ENCODE data around the gene ATP9A.
"Not testable (repeated sequence)": the region's sequence is repeated elsewhere in the genome, so short reads cannot be mapped to it uniquely, and the experiment has no call there.

Gene ATP9A

DNA sequence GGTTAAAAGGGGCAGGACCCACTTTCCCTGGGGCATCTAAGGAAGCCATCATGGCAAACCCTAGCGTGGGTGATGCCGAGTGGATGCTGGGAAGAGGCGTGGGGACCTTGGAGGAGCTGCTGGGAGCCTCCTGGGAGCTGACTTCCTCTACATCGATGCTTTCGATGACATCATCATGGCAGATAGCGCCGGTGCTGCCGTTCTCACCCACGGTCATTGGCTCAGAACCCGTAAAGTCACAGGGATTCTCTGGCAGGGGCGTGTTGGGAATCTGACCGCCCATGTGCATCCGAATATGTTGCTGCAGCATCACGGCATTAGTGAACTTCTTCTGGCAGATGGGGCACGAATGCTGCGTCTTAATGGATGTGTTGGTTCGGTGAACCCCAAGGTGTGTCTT, 22.1 kb upstream of the ATP9A start:
- DNase-seq = no peak

DNA sequence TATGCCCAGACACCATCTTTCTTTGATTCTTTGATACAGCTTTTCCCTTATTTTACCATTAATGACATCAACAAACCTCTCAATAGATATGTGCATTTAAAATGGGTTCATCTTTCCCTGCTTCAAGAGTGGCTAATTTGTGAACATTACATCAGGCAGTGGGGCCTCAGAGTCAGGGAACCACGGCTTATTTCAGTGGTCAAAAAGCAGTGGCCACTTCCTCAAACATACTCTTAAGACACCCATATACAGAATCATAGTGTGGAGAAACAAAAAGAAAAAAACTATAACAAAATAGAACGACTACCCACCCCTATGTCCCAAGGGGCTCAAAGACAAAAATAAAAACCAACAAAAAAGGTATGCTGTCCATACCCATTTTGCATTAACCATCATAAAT, 21.2 kb upstream of the ATP9A start:
- no peak for DNase-seq

DNA sequence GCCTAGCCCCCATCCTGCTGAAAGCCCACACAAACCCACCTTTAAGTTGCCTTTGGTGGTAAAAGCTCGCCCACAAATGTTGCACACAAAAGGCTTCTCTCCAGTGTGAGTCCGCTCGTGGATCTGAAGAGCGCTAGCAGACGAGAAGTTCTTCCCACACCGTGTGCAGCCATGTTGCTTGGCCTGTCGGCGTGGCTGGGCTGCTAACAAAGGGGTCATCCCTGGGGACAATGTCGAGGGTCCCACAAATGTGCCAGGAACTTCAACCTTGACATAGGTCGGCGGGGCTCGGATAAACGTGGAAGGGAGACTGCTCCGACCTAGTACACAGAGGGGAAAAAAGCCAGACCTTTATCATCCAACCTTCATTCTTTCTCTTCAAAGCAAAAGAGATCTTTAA, 20.6 kb upstream of the ATP9A start:
- no peak for DNase-seq

DNA sequence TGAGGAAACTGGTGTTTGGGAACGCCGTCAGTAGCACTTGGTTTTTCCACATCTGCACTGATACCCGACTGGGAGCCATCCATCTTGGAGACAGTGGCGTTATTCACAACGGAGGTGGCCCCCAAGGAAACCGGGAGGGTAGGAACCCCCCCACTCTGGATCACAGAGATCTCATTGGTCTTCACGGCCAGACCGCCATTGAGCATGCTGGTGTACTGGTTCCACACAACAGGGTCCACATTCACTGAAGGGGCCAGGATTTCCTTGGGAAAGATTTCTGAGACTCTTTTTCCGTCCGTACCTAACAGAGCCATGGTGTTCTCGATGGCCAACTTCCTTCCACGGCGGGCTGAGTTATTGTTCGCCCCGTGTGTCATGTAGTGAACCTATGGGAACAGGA, 16.1 kb upstream of the ATP9A start:
- no peak for DNase-seq

DNA sequence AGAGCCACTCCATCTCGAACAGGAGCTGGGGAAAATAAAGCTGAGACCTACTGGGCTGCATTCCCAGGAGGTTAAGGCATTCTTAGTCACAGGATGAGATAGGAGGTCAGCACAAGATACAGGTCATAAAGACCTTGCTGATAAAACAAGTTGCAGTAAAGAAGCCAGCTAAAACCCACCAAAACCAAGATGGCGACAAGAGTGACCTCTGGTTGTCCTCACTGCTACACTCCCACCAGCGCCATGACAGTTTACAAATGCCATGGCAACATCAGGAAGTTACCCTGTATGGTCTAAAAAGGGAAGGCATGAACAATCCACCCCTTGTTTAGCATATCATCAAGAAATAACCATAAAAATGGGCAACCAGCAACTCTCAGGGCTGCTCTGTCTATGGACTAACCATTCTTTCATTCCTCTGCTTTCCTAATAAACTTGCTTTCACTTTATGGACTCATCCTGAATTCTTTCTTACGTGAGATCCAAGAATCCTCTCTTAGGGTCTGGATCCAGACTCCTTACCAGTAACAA, 10.1 kb upstream of the ATP9A start:
- DNase-seq = not testable (repeated sequence)

DNA sequence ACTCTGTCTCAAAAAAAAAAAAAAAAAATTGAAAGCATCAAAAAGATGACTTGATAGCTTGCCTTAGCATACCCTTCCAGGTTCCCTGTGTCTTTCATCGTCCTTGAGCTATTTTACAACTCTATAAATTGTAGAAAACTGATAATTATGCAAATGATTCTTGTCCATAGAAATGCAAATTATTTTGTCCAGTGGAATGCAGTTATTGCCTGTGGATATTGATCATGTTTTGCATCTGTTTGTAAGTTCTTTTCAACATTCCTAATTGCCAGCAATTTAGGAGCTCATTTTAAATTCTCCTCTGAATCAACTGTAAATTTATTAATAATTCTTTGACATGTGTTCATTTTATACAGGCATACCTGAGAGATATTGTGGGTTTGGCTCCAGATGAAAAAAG, 7.1 kb upstream of the ATP9A start:
- DNase-seq = no peak

DNA sequence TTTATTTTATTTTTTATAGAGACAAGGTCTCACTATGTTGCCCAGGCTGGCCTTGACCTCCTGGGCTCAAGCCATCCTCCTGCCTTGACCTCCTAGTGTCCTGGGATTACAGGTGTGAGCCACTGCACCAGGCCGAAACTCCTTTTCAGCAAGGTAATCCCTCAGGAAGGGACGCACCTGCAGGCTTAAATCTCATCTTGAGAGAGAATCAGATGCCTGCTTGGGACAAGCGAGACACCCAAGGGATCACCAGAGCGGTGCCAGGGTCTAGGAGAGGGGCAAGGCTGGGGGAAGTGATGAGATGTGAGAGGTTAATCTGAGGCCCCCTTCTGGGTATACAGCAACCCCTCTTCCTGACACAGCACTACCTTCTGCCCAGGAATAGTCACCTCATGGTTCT, 4.0 kb upstream of the ATP9A start:
- no peak for DNase-seq

DNA sequence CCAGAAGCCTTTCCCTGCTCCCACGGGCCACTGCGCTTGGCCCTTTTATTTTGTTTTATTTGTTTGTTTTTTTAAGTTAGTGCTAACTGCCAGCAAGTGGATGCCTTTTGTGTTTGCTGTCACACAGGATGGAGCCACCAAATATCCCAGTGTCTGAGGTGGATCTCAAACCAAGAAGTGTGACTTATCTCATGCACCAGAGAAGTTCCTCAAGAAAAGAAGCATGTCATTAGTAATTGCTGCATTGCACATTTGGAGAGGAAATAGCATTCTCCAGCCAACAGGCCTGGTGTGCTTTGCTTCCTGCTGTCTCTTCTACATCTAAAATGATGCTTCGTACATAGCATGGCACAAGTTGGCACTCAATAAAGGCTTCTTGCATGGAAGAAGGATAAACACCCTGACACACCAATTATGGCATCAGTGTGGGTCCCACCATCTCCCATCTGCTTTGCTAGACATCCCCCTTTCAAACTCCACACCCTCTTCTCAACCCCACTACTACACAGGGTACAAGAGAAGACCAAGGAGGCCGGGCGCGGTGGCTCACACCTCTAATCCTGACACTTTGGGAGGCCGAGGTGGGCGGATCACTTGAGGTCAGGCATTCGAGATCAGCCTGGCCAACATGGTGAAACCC, 1.9 kb upstream of the ATP9A start:
- no peak for DNase-seq

DNA sequence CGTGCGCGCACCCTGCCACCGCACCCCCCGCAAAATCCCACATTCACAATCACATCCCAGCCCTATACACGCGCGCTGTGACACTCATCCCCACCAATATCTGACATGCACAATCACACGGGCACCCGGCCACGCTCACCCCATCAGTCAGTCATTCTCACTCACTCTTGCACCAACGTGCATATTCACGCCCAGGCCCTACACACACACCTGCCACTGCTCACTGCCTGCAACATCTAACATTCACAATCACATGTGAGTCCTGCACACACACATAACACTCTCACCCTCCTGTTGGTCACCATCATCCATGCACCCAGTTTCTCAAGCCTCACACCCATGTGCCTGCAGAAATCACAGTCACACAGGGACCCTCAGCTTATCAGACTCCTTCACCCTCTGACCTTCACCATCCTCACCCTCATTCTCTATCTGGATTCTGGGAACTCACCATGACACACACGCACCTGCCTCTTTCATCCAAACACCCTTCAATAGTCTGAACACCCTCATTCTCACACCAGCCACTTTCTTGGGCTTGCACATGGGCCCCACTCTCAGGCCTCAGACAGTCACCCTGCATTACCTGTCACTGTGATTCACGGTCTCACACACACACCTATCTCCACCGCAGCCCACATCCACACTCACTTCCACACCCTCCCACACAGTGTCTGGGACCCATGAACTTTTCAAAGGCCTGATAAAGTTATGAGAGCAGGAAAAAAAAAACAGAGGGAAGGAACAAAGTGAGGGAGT, 748 bp upstream of the ATP9A start:
- DNase-seq = peak; percentile 32

DNA sequence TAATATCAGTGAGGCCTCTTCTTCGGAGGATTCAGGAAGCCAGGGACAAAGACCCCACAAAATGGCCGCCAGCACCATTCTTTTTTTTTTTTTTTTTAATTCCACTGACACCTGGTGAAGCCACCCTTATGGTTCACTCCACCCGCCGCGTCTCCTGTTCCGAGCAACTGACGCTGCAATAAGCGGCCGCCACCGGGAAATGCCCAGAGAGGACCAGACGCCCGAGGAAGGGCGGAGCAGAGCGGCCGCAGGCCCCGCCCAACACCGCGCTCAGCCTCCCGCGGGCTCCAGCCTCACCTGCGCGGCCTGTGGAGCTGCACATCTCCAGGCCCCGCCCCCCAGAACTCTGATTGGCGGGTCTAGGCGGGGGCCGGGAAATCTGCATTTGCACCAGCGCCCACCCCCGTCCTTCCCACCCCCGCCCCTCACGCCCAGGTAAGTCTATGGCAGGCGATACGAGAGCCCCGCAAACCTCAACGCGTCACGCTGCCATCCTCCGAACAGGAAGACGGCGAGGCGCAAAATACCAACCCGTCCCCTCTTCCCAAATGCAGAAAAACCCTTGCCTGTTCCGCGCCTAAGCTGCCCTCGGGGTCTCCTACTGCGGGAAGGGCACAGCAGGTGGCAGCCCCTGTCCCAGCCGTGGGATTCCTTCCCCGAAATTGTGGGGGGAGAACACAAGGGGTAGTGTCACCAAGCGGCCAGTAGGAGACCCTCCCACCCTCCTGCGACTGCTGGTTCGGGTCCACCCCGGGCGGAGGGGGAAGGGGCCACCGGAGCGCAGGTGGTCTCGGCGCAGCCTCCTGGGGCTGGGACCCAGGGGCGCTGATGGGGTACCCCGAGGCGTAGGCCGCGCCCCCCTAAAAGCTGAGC, 960 bp downstream of the ATP9A start:
- peak; percentile 99 for DNase-seq

DNA sequence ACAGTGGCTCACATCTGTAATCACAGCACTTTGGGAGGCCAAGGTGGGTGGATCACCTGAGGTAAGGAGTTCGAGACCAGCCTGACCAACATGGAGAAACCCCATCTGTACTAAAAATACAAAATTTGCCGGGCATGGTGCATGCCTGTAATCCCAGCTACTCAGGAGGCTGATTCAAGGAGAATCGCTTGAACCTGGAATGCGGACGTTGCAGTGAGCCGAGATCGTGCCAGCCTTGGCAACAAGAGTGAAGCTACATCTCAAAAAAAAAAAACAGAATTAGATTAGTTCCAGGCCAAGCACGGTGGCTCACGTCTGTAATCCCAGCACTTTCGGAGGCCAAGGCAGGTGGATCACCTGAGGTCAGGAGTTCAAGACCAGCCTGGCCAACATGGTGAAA, 2.8 kb downstream of the ATP9A start:
- not testable (repeated sequence) for DNase-seq

DNA sequence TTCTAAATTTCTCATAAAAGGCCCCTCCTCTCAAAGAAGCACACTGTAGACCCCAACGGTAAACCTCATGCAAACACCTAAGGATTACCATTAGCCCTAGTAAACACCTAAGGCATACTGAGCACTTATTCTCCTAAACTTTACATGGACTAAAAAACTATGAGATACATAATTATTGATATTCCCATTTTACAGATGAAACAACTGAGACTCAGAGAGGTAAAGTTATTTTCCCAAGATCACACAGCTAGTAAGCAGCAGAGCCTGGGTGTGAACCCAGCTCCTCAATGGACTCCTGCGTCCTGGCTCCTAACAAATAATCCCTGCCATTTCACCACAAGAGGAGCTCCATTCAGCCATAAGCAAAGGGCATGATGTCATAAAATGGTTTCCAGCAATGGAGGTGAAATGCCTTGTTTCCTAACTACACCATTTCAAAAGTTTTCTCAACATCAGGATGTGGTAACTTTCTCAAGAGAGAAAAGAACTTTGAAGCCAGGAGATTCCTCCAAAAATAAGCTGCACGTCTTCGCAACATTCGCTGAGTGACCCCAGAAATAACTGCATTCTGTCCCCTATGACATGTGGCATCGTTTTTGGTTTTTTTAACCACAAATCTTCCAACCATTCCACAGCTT, 4.1 kb downstream of the ATP9A start:
- no peak for DNase-seq

DNA sequence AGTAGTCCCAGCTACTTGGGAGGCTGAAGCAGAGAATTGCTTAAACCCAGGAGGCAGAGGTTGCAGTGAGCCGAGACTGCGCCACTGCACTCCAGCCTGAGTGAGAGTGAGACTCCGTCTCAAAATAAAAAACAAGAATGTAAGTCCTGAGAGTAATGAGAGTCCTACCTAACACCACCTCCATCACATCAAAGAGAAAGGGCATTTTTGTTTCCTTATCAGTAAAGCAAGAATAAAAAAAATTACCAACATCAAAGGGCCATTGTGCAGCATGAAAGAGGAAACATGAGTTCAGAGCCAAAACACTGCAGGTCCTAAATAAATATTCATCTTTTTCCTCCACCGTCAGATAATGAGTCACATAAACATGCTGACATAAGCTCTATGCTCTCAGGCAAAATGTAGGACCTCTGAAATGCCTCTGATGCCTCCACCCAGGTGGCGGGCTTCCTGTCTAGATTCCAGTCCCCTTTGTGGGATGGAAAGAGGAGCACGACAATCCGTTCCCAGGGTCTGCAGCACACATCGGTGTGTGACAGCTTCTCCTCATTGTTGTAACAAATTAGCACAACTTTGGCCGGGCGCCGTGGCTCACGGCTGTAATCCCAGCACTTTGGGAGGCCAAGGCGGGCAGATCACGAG, 7.2 kb downstream of the ATP9A start:
- DNase-seq = peak; percentile 56

DNA sequence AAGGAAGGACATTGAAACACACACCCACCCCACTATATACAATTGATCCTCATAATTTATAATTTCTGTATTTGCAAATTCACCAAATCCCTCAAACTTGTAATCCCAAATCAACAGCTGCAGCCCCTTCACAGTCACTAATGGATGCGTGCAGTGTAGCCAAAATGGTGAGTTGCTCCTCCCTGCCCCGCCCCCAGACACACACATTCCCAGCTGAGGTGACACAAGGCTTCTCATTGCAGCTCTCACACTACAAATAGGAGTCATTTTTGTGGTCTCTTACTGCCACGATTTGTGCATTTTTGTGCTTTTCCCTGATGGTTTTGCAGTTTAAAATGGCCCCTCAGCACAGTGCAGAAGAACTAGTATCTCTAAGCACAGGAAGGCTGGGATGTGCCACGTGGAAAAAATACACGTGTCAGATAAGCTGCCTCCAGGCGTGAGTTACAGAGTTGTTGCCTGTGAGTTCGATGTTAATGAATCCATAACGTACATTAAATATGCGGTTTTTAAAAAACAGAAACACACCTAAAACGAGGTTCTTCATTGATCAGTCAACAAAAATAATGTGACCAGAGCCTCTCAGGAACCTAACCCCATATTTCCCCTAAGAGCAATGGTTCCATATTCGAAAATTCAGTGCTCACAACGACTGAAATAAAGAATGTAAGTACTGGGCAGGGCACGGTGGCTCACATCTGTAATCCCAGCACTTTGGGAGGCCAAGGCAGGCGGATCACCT, 8.2 kb downstream of the ATP9A start:
- DNase-seq = no peak

DNA sequence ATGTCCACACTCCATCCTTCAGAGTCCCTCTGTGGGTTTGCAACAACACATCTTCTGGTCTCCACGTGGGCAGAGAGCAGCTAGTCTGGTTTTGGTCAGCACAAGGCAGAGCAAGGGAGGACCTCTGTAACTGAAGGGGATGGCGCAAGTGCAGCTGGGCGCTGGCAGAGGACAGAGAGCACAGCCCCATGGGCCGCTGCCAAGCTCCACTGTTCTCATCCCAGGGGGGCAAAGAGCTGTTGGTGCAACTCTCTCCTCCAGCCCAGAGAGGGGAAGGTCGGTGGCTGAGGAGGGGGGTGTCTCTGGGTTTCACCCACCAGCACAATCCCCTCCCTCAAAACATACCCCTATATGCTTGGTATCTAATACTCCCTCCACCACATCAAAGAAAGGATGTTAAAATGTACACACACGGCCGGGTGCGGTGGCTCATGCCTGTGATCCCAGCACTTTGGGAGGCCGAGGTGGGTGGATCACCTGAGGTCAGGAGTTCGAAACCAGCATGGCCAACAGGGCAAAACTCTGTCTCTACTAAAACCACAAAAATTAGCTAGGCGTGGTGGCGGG, 9.1 kb downstream of the ATP9A start:
- no peak for DNase-seq

DNA sequence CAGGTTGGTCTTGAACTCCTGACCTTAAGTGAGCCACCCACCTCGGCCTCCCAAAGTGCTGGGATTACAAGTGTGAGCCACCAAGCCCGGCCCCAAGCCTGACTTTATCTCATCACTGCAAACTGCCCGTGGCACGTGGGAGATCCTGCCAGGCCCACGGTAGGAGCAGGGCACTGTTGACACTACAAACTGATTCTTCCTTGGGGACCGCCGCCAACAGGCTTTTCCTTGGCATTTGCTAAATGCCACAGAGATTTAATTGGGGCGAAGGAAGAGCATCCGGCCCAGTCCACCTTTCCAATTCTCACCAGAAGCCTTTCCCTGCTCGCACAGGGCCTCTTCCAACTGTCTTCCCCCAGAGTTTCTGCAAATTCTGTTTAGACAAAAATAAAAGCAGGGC, 11.0 kb downstream of the ATP9A start:
- no peak for DNase-seq

DNA sequence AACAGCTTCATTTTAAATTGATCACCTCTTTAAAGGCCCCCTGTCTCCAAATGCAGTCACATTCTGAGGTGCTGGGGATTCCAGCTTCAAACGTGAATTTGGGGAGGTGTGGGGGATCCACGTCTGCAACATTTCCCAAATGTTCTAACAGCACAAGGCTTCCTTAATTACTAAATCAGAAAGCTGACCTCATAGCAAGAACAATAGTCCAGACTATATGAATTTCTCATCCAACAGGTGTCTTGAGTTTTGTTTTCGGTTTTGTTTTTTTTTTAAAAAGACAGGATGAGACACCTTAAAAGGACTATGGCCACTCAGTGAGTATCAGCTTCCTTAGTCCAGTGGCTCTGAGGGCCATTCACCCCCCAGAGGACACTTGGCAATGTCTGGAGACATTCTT, 11.5 kb downstream of the ATP9A start:
- no peak for DNase-seq

DNA sequence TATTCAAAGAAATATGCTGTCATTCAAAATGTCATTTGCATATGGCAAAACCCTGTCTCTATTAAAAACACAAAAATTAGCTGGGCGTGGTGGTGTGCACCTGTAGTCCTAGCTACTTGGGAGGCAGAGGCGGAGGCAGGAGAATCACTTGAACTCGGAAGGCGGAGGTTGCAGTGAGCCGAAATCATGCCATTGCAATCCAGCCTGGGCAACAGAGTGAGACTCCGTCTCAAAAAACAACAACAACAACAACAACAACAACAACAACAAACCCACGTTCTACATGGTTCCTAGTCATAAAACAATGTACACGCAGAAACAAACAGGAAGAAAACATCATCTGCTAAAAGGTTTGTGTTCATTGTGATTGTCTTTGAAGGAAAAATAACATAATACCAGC, 15.0 kb downstream of the ATP9A start:
- not testable (repeated sequence) for DNase-seq

DNA sequence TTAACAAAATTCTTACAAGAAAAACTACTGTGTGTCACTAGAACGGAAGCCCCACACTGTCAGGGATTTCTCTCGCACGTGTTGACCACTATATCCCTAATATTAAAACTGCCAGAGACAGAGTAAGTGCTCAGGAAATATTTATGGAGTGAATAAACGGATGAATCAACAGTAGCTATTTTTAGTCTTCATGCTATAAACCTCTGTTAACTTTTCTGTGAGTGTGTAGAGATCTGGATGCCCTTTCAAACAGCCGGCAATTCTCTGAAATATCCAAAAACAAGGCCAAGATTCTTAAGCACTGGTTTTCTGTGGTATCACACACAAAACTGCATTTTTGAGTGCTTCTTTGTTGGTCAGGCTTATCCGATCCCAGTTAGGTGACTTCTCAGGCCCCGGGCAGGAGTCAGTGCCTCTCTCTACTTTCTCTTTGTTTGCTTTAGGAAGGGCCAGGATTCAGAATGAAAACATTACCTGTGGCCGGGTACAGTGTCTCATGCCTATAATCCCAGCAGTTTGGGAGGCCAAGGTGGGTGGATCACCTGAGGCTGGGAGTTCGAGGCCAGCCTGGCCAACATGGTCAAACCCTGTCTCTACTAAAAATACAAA, 15.7 kb downstream of the ATP9A start:
- DNase-seq = no peak

DNA sequence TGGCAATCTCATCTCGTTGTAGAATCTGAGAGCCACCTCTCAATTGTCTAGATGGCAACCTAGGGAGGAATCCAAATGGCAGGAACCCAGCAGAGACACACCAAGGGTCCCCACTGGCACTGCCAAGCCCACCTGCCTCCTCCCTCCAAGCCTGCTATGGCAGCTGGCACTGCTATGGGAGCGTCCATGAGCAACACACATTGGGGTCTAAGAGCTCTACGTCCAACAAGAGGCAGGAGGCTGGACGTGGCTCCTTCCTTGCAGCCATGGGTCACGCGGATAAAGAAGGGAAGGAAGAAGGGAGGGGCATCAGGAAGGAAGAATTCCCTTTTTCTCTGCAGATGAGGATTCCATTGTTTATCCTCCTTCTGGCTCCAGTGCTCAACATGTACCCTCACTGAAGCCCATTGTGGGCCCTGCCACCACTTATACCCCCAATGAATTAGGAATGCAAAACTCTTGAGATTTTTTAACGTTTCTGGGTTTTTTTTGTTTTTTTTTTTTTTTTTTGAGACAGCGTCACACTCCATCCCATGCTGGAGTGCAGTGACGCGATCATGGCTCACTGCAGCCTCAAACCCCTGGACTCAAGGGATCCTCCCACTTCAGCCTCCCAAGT, 17.3 kb downstream of the ATP9A start:
- DNase-seq = no peak

Data from NCI-H146 (cell line).